Esophagus squamous epithelium (tissue), 4 donors: Measurements from ENCODE around the gene BCL2L11.

Source experiments
- POLR2A ChIP-seq, 4 donors: fragments of 450-650 bp; IDR thresholded peaks; one replicate each; pipeline ENCODE4 v1.6.1; 2017; ENCODE audit warnings: antibody characterized with exemption in 4 of 4, mild to moderate bottlenecking in 4 of 4, moderate library complexity in 3 of 4
- TF ChIP-seq, protein P1 (sequence below), 6 experiments: fragments of 450-650 bp in 4 of 6; fragments of 200-600 bp in 2 of 6; sonication (generic) in 2 of 6; IDR thresholded peaks; one replicate each; pipeline ENCODE4 v1.5.1; 2016 to 2019; ENCODE audit warnings: antibody characterized with exemption in 6 of 6, mild to moderate bottlenecking in 4 of 6, moderate library complexity in 4 of 6

DNA sequence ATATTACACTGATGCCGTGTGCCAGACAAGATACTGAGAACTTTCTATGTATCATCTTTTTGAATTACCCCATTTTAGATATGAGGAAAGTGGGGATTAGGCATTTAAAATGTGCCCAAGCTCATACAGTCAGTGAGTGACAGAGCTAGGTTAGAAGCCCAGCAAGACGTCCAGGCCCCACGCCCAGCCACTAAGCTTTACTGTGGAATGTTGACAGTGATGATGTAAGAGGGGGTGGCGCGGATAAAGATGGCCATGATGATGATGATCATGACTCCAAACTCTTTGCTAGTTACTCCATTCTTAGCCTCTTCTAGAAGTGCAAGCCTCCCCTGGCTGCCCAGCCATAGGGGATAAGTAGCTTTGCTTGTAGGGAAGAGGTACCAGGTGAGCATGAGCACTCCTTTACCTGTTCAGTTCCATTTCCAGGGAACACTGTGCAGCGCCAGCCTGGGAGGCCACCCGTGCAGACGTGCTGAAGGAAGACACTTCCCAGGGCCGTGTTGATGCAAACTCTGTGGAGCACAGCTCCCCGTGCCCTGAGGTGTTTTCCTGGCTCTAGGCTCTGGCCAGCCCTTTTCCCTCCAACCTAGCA lies 65.5 kb downstream of the BCL2L11 start:
- TF ChIP-seq, protein P1, sequence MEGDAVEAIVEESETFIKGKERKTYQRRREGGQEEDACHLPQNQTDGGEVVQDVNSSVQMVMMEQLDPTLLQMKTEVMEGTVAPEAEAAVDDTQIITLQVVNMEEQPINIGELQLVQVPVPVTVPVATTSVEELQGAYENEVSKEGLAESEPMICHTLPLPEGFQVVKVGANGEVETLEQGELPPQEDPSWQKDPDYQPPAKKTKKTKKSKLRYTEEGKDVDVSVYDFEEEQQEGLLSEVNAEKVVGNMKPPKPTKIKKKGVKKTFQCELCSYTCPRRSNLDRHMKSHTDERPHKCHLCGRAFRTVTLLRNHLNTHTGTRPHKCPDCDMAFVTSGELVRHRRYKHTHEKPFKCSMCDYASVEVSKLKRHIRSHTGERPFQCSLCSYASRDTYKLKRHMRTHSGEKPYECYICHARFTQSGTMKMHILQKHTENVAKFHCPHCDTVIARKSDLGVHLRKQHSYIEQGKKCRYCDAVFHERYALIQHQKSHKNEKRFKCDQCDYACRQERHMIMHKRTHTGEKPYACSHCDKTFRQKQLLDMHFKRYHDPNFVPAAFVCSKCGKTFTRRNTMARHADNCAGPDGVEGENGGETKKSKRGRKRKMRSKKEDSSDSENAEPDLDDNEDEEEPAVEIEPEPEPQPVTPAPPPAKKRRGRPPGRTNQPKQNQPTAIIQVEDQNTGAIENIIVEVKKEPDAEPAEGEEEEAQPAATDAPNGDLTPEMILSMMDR (IDR thresholded peaks at IDR 0.05): no peak
- TF ChIP-seq POLR2A (IDR thresholded peaks at IDR 0.05): no peak
